Embryonic facial prominence (tissue), 1 donor: ENCODE measurements around the gene ARL4A.
"Not testable (repeated sequence)": the region's sequence is repeated elsewhere in the genome, so short reads cannot be mapped to it uniquely, and the experiment has no call there.

ENCODE experiments used
- DNase-seq: peaks from one replicate; pipeline ENCODE4 v3.0.0-alpha.2; 2016; ENCODE audit errors: extremely low spot score

Gene ARL4A, protein sequence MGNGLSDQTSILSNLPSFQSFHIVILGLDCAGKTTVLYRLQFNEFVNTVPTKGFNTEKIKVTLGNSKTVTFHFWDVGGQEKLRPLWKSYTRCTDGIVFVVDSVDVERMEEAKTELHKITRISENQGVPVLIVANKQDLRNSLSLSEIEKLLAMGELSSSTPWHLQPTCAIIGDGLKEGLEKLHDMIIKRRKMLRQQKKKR

DNA sequence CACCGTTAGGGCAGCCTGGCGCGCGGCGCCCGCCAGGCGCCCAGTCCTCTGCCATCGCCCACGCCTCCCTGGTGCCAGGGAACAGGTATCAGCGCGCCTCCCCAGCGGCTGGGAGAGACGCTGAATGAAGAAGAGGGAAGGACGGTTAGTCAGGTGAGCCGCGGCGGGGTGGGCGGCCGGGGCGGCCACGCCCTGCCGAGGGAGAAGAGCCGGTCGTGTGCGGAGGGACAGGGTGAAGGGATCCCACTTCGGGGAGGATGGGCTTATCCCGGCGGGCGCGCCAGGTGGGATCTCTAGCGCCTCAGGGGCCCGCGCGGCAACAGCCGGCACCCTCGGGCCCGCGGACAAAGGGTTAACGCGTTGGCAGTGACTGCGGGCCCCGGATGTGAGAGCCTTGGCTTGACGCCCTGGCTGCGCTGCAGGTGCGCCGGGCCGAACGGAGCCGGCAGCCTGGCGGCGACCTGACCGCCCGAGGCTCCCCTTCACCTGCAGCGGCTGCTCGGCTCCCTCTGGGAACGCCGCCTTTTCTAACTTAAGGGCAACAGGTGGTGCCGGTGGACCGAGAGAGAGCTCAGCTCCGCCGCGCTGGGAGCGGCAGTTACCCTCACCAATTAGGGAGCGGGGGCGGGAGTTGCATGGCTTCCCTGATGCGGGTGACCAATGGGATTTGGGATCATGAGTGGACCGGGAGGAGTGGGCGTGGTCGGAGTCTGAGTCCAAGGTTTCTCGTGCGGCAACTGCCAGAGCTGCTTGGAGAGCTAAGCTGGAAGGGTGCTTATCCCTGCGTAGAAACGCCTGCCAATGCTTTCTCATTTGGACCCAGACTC, at the start of gene ARL4A:
ARL4A (plus strand) TSS at position 743 of the 827 bp plus-strand sequence. CDS start 622 bp downstream, outside the sequence.
- peak; percentile 97 for DNase-seq

DNA sequence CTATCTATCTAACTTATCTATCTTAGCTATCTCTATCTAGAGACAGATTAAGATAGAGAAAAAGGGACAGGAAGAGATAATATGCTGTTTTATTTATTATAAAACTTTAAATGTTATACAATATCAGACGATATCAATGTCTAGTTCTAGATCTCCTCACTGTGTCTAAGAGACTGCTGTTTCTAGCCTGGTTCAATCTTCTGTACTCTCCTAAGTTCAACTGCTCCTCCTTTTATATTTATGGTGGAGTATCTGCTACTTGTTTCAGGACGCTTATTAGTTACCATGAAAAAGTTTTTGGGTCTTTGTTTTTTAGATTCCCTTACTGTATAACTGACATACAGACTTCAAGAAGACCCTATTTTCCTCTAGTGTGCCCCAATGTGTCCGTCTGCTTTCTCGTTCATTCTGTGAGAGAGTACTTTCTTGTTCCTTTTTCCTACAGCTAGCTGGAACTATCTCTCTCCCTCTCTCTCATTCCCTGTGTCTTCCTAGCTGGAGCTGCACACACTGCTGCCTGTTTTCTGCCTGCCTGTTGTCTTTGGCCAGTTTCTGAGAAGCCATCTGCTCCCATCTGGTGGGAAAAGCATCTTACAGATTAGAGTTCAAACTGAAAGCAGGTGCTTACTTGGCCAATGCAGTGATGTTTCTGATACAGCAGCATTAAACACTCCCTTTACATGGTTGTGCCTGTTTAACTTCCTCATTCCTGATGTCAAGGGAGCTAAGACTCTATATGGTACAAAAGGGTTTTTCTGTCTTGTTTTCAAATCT, 49.4 kb upstream of the ARL4A start:
- DNase-seq = no peak

DNA sequence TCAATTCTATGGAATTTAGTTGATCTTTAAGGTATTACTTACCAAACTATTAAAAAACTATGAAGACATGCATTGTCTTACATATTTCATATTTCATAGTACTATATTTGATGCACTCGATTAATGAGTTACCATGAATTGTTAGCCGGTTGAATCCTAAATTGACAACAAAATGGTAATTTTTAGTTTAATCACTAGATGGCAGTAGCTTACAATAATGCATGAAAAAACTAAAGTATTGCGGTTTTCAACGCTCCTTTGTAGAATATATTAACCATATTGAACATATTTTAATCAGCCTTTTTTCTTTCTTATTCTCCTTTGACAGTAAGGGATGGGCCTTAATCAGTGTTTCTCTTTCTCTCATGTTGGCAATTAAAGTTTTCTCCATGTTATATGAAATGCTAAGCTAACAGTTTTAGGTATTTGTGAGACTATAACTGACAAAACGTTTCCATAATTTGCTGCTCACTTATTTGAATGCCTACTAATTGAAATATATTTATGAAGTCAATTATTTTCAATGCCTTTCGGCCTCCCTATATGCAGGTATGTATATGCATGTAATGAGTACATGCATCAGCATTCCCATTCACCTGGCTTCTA, 48.5 kb upstream of the ARL4A start:
- no peak for DNase-seq

DNA sequence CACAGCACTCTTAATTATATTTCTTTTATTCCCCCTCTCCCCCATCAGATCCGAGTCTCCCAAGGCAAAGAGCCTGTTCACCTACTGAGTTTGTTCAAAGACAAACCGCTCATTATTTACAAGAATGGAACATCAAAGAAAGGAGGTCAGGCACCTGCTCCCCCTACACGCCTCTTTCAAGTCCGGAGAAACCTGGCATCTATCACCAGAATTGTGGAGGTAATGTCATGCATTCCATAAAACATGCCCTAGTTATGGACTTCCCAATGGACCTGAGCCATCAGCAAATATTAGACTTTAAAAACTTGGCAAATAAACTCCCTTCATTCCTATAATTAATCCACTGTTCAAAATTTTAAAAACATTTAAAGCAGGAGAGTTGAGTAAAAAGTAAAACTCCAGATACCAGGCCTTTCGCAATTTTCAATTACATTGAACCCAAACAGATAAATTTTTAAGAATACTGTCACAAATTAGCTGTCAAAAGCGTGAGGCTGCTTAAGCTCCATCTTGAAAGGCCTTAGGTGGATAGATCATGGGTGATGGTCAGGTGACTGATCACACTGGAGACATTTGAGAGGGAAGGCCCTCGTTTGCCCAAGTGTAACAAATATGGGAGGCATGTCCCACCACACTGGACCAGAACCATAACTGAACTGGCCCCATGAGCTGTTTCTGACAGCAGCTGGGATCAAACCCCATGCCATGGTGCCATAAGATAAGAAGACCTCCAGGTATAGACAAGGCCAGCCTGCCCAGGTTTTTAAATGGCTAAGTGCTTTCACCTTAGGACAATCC, 46.9 kb upstream of the ARL4A start:
- DNase-seq = no peak

DNA sequence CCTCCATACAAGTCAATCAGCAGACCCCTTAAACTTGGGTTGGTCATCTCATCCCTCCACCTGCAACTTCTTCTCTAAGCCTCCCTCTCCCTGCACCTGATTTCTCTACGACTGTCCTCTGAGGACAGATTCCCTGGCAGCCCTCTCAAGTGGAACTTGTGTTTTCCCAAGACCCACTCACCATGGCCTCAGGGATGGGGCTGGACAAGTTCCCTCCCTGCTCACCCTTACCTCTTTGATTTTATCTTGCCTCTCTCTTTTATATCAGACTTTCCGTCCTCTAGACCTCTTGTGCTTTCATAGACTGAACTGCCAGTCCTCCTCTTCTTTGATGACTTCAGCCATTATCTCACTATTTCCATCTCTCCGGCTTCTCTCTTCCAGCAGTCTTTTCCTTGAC, 46.2 kb upstream of the ARL4A start:
- no peak for DNase-seq

DNA sequence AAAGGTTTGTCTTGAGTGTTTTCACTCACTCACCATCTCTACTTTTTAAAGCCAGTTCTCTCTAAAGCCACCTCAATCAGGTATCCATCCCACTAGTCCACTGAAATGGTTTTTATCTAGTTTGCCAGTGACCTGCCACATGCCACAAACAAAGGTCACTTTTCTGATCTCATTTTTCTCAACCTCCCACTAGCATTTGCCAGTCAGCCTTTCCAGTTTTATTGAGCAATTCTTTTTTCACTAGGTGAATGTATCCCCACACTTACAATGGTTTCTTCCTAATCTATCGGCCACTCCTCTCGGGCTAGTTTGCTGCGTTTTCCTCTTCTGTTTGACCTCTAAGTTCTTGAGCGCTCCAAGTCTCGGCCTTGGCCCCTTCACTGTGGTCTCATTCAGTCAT, 44.9 kb upstream of the ARL4A start:
- no peak for DNase-seq

DNA sequence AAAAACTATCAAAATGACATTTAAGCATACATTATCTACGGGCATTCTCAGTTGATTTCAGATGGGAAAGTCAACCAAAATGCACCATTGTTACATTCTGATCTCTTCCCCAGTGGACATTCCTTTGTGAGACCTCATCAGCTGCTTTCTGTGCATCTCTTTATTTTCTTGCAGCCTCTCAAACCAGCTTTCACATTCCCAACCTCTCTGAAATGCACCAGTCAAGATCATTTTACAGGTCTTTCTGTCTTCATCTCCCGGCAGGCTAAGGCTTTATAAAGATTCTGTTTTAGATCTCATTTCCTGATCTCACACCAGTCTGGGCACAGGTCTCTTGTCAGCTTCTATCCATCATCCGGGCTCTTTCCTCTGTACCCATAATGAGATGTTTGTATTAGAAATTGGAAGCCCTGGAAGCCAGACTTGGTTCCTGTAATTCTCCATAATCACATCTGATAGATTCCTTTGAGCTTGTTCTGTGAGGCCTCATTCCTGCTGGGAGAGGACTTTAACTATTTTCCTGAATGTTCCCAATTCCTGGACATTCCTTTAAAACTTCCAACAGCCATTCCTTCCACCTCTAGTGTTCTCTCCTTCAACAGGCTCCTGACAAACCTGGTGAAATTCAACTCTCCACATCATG, 44.3 kb upstream of the ARL4A start:
- no peak for DNase-seq

DNA sequence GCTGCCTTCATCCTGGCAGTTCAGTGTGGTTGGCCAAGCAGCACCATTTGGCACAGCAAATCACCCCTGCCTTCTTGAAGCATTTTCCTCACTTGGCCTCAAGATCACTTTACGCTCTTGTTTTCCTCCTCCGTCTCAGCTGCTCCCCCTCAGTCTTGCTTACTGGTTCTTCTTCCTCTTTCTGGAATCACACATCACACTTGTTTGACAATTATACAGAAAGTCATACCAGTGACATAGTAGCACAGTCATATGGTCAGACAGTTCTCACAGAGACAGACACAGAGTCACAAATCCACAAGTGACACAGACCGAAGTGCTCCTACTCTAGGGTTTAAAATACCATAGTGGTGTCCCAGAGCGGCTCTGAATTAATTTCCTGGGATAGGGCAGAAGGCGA, 43.8 kb upstream of the ARL4A start:
- DNase-seq = no peak

DNA sequence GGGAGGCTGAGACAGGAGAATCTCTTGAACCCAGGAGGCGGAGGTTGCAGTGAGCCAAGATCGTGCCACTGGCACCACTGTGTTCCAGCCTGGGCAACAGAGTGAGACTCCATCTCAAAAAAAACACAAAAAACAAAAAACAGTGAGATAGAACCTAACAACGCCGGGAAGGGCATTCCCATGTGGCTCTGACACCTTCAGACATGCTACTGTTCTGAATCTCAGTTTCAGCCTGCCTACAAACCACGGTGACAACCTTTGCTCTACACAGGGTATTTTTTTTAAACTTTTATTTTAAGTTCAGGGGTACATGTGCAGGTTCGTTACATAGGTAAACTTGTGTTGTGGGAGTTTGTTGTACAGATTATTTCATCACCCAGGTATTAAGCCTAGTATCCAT, 42.2 kb upstream of the ARL4A start:
- not testable (repeated sequence) for DNase-seq

DNA sequence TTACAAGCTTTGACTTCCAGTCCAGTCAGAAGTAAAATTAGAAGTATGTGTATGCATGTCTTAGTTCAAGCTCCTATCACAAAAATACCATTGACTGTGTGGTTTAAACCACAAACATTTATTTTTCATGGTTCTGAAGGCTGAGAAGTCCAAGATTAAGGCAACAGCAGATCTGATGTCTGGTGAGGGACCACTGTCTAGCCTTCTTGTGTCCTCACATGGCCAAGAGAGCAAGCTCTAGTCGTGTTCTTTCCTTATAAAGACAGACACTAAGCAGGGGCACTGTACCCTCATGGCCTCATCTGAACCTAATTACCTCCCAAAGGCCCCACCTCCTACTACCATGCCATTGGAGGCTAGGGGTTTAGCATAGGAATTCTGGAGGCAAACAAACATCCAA, 41.3 kb upstream of the ARL4A start:
- DNase-seq = no peak

DNA sequence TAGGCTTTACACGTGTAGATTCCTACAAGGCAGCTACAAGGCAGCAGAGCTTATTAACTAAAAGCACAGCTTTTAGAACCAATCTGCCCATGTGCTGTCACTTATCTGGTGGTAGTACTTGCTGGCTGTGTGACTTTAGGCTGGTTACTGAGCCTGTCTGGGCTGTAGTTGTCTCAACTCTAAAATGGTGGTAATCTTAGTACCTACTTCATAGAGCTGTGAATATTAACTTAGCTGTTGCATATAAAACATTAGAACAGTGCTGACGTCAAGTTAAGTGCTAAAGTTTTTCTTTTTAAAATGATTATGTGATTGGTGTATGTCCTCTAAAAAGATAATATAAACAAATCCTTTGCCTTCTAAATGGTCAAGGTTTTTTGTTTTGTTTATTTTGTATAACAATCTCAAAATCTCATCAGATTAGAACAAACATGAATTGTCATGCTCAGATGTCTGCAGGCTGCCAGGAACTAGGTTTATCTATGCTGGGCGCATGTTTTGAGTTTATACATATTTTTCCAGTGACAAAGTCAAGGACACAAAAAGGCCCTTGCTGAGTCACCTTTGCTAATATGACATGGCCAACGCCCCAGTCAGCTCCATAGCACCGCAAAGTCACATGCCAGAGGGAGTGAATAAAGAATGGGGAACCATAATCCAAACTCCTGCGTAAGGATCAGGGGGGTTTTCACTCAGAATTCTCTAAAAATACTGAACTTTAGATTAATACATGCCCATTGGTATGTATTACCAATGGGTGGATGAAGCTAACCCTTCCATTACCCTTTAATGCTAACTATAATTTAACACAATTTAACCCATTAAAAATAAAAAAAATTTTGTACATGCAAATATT, 39.8 kb upstream of the ARL4A start:
- no peak for DNase-seq

DNA sequence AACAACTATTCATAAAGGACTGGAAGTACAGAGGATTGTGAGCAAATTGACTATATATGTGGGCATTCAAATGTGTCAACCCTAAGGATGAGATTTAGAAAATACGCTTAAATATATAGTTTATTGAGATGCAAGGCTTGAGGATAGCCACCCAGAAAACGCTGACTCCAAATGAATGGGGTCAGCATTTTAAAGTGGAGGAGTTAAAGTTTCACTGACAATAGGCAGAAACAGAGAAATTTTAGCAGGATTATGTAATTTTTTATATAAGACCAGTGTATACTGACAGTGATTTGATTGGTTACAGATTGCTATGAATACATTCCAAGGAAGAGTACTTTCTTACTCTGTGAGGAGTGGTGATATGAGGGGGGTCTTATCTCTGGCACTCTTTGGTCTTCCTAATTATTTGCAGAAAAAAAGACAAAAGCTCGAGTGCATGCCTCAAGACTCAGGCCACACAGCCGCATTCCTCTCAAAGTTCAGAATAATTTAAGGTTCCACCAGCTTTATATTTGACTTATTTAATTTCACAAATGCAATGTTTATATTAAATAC, 38.6 kb upstream of the ARL4A start:
- no peak for DNase-seq

DNA sequence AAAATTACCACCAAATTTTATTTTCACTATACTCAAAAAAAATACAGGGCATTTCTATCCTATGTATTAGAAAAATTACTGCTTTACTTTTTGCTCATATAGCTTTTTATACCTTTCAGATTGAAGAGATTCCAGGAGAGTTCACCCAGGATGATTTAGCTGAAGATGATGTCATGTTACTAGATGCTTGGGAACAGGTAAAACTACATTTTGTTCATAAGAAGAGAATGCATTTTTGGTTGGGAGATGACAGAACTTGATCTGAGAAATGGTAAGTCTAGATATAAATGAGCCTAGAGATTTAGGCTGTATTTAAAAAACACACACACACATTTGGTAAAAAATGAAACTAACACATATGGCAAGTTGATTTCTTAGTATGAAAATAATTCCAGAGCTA, 38.1 kb upstream of the ARL4A start:
- DNase-seq = no peak

DNA sequence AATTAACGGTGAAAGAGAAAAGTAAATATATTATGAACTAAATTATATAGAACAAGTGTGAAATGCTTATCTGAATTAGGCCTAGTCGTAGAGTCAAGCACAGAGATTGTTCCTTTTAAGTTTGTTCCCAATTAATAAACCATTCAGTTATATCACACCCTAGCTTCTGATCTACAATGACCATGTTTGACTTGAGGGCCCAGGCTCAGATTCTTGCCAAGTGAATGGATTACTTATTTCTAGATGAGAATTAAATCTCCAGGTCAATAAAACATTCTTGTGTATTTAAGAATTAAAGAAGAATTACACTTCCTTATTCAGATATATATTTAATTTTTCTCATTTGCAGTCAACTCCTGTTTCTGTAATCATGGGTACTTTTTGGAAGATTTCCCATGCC, 37.4 kb upstream of the ARL4A start:
- no peak for DNase-seq

DNA sequence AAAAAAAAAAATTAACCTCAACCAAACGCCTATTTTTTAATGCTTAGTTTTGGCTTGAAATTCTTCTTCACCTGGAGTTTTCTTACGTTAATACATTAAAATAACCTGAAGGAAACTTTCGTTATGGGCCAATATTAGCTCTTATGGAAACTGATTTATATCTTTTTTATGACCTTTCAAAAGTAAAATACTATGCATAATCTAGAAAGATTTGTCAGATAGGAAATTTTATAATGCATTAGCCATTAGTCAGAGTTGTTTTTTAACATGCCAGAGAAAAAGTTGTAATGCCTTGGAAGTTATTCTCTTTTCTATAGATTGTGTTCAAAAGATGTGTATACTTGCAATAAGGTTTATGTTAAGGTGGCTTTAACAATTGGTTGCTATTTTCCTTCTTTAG, 34.3 kb upstream of the ARL4A start:
- DNase-seq = no peak

DNA sequence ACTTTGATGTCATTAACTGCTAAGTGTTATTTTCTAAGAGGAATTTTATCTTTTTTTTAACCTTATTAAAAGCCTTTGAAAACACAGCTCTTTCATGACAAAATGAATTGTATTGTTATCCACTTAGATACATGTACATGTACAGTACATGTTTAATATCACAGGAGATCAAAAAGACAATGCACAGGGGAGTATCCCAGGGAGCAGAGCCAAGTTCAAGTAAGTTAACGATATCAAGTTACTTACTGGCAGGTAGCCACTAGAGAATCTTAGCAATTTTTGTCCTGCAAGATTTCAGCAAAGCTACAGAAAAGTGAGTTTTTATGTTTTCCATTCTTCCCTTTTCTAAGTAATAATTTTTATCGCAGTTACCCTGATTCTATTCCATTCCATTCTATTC, 33.9 kb upstream of the ARL4A start:
- DNase-seq = no peak

DNA sequence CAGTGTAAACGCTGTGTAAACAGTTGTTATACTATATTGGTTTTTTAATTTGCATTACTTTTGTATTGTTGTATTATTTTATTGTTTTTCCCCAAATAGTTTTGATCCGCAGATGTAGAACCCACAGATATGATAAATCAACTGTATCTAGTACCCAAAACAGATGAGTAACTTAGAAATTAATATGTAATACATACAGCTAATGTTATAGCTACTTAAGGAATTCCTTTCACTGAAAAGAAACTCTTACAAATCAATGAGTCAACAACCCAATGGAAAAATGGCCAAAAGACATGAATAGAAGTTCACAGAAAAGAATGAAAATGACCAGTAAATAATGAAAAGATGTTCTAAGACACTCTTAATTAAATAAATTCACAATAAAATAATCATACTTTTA, 32.3 kb upstream of the ARL4A start:
- DNase-seq = no peak

DNA sequence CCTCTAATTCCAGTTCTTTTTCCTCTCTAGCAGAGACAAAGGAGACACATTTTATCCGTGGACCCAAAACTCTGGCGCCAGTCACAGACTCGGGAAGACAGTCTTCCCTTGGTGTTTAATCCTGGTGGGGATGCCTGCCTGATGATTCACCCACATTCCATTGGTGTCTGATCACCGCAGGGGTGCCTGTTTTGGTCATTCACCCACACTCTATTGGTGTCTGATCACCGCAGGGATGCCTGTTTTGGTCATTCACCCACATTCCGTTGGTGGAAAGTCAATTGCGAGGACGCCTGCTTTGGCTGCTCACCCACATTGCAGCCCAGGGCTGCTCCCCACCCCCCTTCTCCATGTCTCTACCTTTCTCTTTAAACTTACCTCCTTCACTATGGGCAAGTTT, 27.0 kb upstream of the ARL4A start:
- DNase-seq = not testable (repeated sequence)

DNA sequence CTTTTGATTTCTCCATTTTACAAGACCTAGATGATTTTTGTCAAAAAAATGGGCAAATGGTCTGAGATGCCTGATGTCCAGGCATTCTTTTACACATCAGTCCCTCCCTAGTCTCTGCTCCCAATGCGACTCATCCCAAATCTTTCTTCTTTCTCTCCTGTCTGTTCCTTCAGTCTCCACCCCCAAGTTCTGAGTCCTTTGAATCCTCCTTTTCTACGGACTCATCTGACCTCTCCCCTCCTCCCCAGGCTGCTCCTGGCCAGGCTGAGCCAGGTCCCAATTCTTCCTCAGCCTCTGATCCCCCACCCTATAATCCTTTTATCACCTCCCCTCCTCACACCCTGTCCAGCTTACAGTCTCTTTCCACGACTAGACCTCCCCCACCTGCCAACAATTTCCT, 26.4 kb upstream of the ARL4A start:
- not testable (repeated sequence) for DNase-seq

DNA sequence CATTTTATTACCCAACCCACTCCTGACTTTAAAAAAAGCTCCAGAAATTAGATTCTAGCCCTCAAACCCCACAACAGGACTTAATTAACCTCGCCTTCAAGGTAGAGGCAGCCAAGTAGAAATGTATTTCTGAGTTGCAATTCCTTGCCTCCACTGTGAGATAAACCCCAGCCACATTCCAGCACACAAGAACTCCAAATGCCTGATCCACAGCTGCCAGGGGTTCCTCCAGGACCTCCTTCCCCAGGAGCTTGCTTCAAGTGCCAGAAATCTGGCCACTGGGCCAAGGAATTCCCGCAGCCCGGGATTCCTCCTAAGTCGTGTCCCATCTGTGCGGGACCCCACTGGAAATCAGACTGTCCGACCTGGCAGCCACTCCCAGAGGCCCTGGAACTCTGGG, 25.9 kb upstream of the ARL4A start:
- no peak for DNase-seq
